Choroid plexus epithelial cell (primary cell): ENCODE measurements around the gene NUBP1.
A peak's percentile ranks its signal among the peaks of the same experiment; 100 is the strongest.

ENCODE experiments used
- DNase-seq: peaks from one replicate; pipeline ENCODE4 v3.0.0-alpha.2; 2010; ENCODE audit warnings: low read depth
- H3K4me3 ChIP-seq: 2 replicates; pipeline ENCODE4 v1.5.1; 2011; ENCODE audit warnings: low read depth, mild to moderate bottlenecking, control low read depth, low read length, moderate library complexity
- CTCF ChIP-seq: conservative IDR thresholded peaks from 2 replicates; pipeline ENCODE4 v1.5.1; 2011; ENCODE audit warnings: low read depth, mild to moderate bottlenecking, control low read depth, inconsistent platforms, low read length, moderate library complexity

Gene NUBP1

GRCh38 chr16:10743610-10744369, at the start of gene NUBP1:
Gene NUBP1 (plus strand): TSS chr16:10743842. CDS start chr16:10743864, 22 bp downstream.
- peak within 1 kb of the TSS; percentile 86 for H3K4me3 ChIP-seq
- no peak for TF ChIP-seq CTCF
- DNase-seq: peak; percentile 99

GRCh38 chr16:10693889-10694288, 49.8 kb upstream of the NUBP1 start:
- no peak overlapping the region for H3K4me3 ChIP-seq
- DNase-seq: no peak
- no peak for TF ChIP-seq CTCF

- no peak for TF ChIP-seq CTCF
Measured at GRCh38 chr16:10694306-10694705, 49.3 kb upstream of the NUBP1 start.

GRCh38 chr16:10694830-10695229, 48.8 kb upstream of the NUBP1 start, which contains the start of gene TEKT5:
Gene TEKT5 (minus strand): TSS chr16:10694930. CDS start chr16:10694873, 57 bp downstream.
- no peak for TF ChIP-seq CTCF
- H3K4me3 ChIP-seq: no peak within 1 kb of the TSS
- no peak for DNase-seq

More at GRCh38 chr16:10694306-10694705, 49.3 kb upstream of the NUBP1 start:
- H3K4me3 ChIP-seq: no peak overlapping the region
- no peak for DNase-seq

- TF ChIP-seq CTCF: no peak
- no peak overlapping the region for H3K4me3 ChIP-seq
Measured at GRCh38 chr16:10699756-10700155, 43.9 kb upstream of the NUBP1 start.

GRCh38 chr16:10708969-10709368, 34.7 kb upstream of the NUBP1 start:
- no peak overlapping the region for H3K4me3 ChIP-seq
- DNase-seq: no peak
- no peak for TF ChIP-seq CTCF

More at GRCh38 chr16:10699756-10700155, 43.9 kb upstream of the NUBP1 start:
- no peak for DNase-seq
